Kidney capillary endothelial cell (primary cell): ENCODE measurements around the gene CDHR1.

Experiments
- DNase-seq: peaks from one replicate; pipeline ENCODE4 v3.0.0-alpha.2; 2018; ENCODE audit warnings: low spot score

CDHR1 gene

DNA sequence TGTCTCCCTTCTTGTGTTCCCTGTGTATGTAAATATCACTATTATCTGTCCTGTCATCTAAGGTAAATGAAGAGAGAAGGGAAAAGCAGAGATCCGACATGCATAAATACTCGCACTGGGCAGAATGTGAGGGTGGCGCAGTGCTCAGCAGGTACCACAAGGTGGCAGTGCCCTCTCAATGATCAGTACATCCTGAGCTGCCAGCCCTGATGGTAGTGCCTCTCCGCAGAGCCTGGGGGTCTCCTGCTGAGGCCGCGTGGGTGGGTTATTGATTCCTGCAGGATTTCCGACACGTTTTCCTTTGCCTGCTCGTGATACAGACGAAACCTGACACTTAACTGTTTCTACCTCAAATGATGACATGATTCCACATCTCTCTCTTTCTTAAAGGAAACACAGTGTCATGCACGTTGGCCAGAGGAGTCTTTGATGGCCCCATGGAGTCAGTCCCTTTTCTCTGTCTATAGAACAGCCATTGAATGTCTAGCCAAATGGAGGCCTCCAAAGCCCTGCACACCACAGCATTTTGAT lies 70.3 kb downstream of the CDHR1 start:
- DNase-seq: peak; percentile 59

GRCh38 chr10:84265418-84265817 lies 71.1 kb downstream of the CDHR1 start:
- DNase-seq: no peak

DNA sequence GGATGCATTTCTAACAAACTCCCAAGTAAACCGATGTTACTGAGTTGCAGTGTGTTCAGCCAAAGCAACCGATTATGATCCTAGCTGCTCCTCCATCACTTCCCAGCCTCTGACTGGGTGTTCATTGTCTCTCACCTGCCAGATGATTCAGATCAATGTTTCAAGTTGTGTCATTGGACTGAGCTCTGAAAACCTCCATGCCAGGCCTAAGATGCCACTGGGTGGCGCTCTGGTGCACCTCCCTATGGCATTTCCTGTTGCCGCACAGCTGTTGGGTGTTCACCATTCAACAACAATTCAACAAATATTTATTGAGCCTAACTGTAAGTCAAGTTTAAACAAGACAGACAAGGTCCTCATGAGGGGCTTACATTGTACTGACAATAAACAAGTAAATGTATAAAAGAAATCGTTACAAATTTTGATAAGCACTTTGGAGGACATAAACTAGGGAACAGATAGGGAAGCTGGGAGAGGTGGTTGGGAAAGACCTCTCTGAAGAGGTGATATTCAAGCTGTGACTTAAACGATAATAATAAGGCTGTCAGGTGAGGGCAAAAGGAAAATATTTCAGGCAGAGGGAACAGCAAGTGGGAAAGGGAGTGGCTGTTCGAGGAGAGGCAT lies 73.3 kb downstream of the CDHR1 start:
- DNase-seq: peak; percentile 73

- DNase-seq: no peak
These were observed 74.8 kb downstream of the CDHR1 start for GRCh38 chr10:84269162-84269561.
